Sigmoid colon (tissue), 7 donors: ENCODE results near the gene DTYMK. TPM values are rescaled to one million over a fixed set of nuclear protein-coding genes. Genes with fewer than 3 reads are reported as not detected.

Source experiments
- DNase-seq: peaks from one replicate; pipeline ENCODE4 v3.0.0-alpha.2; 2019
- H3K27ac ChIP-seq, 4 donors: fragments of 200-600 bp; sonication (generic); one replicate each; pipeline ENCODE4 v1.5.1; 2016 to 2019; ENCODE audit warnings: mild to moderate bottlenecking in 1 of 4
- H3K27me3 ChIP-seq, 3 donors: fragments of 200-600 bp; sonication (generic); one replicate each; pipeline ENCODE4 v1.5.1; 2019; ENCODE audit warnings: mild to moderate bottlenecking in 1 of 3
- H3K36me3 ChIP-seq, 4 donors: fragments of 200-600 bp; sonication (generic); one replicate each; pipeline ENCODE4 v1.5.1; 2016 to 2019
- H3K4me1 ChIP-seq, 4 donors: fragments of 200-600 bp; sonication (generic); one replicate each; pipeline ENCODE4 v1.5.1; 2017 to 2019
- H3K4me3 ChIP-seq, 4 donors: fragments of 200-600 bp; sonication (generic); one replicate each; pipeline ENCODE4 v1.5.1; 2017 to 2019; ENCODE audit warnings: mild to moderate bottlenecking in 2 of 4, moderate library complexity in 1 of 4
- H3K9me3 ChIP-seq, 4 donors: fragments of 200-600 bp in 3 of 4; sonication (generic) in 3 of 4; one replicate each; pipeline versions ENCODE4 v1.5.1 to v1.6.1; 2013 to 2019
- CTCF ChIP-seq, 4 experiments: fragments of 450-650 bp in 3 of 4; fragments of 200-600 bp in 1 of 4; IDR thresholded peaks; one replicate each; pipeline ENCODE4 v1.5.1; 2016 to 2019; ENCODE audit warnings: antibody characterized with exemption in 4 of 4, mild to moderate bottlenecking in 3 of 4, moderate library complexity in 2 of 4
- EP300 ChIP-seq, 4 donors: sonication (generic); formaldehyde crosslinking; IDR thresholded peaks; one replicate each; pipeline ENCODE4 v1.6.1; 2017; ENCODE audit warnings: antibody characterized with exemption in 4 of 4
- POLR2A ChIP-seq, 2 donors: fragments of 450-650 bp; IDR thresholded peaks; one replicate each; pipeline ENCODE4 v1.6.1; 2016; ENCODE audit warnings: antibody characterized with exemption in 2 of 2, mild to moderate bottlenecking in 2 of 2, moderate library complexity in 2 of 2
- POLR2AphosphoS5 ChIP-seq, 4 donors: sonication (generic); formaldehyde crosslinking; IDR thresholded peaks; one replicate each; pipeline ENCODE4 v1.6.1; 2017; ENCODE audit warnings: antibody characterized with exemption in 4 of 4
- WGBS, 2 donors: extraction: QIAGEN DNeasy Blood & Tissue Kit; methylation state at CpG; one replicate each; pipeline ENCODE4 v1.1.7; 2013; 5-methylcytosine and 5-hydroxymethylcytosine counted together
- intact Hi-C: fragments of 100-400 bp; cut with DNase I; formaldehyde crosslinking; loops from one replicate; pipeline ENCODE4 v1.15.1; 2023
- polyA plus RNA-seq, 3 donors: library from polyadenylated mRNA; stranded (reverse); fragments of 200-250 nt; gene quantifications; one replicate each; pipeline ENCODE4 v1.2.3, GENCODE V29; 2013
- total RNA-seq, 4 donors: library from RNA; depleted of rRNA; stranded (reverse); fragments of >200 nt; gene quantifications; one replicate each; pipeline ENCODE4 v1.1.0, GENCODE V29; 2016
- donor health status: healthy with polysubstance abuse.
- donor health status: Bipolar disorder and iron deficiency.
- donor health status: healthy.

The DTYMK gene
- total and polyA plus RNA-seq, 7 donors, result 7.4 to 53.0 (median 13.8) TPM

- intact Hi-C loops, result no loop called here
- TF ChIP-seq CTCF (IDR thresholded peaks at IDR 0.05) (peak in 1 of 4 experiments; percentile 16), EP300 (IDR thresholded peaks at IDR 0.05) (no peak)
- Histone ChIP-seq H3K27me3 (no peaks in the 10 kb centered on the region), H3K4me1 (no peaks in the 10 kb centered on the region), H3K36me3 (peaks cover 6 to 57% (median 21%) of the 10 kb centered on the region in 4 donors), H3K9me3 (no peaks in the 10 kb centered on the region), H3K27ac (no peak overlapping the region), H3K4me3 (no peak overlapping the region)
- WGBS, 2 donors, result 97 to 98% methylated on average over 41 of the region's 41 CpGs
- no peak for DNase-seq
Measured at GRCh38 chr2:241724259-241724974, 37.8 kb upstream of the DTYMK start.

GRCh38 chr2:241722896-241723454 lies 36.4 kb upstream of the DTYMK start:
- H3K9me3 ChIP-seq, result no peaks in the 10 kb centered on the region
- 96 to 98% methylated on average over 21 of the region's 21 CpGs for WGBS, 2 donors
- intact Hi-C loops, result no loop called here
- TF ChIP-seq EP300 (IDR thresholded peaks at IDR 0.05) (no peak), CTCF (IDR thresholded peaks at IDR 0.05) (no peak), POLR2AphosphoS5 (IDR thresholded peaks at IDR 0.05) (no peak), POLR2A (IDR thresholded peaks at IDR 0.05) (no peak)
- no peaks in the 10 kb centered on the region for H3K4me1 ChIP-seq
- no peak for DNase-seq
- no peak overlapping the region for H3K4me3 ChIP-seq
- no peak overlapping the region for H3K27ac ChIP-seq
- no peaks in the 10 kb centered on the region for H3K27me3 ChIP-seq
- peaks cover 10 to 69% (median 26%) of the 10 kb centered on the region in 4 donors for H3K36me3 ChIP-seq

GRCh38 chr2:241721852-241722251 lies 35.2 kb upstream of the DTYMK start:
- WGBS, 2 donors, result 93 to 98% methylated on average over 12 of the region's 12 CpGs
- H3K4me3 ChIP-seq, result no peak overlapping the region
- no peak for TF ChIP-seq CTCF (IDR thresholded peaks at IDR 0.05)
- intact Hi-C loops, result no loop called here
- no peaks in the 10 kb centered on the region for H3K4me1 ChIP-seq
- no peak for DNase-seq
- no peaks in the 10 kb centered on the region for H3K27me3 ChIP-seq
- H3K9me3 ChIP-seq, result no peaks in the 10 kb centered on the region
- H3K36me3 ChIP-seq, result peaks cover 10 to 78% (median 26%) of the 10 kb centered on the region in 4 donors
- no peak overlapping the region for H3K27ac ChIP-seq

- TF ChIP-seq POLR2AphosphoS5 (IDR thresholded peaks at IDR 0.05) (no peak), POLR2A (IDR thresholded peaks at IDR 0.05) (no peak), EP300 (IDR thresholded peaks at IDR 0.05) (no peak), CTCF (IDR thresholded peaks at IDR 0.05) (no peak)
- peaks cover 10 to 88% (median 26%) of the 10 kb centered on the region in 4 donors for H3K36me3 ChIP-seq
Measured at GRCh38 chr2:241720560-241720959, 33.9 kb upstream of the DTYMK start.

More at GRCh38 chr2:241720560-241720959, 33.9 kb upstream of the DTYMK start:
- Histone ChIP-seq H3K4me3 (no peak overlapping the region), H3K27me3 (no peaks in the 10 kb centered on the region), H3K9me3 (no peaks in the 10 kb centered on the region), H3K4me1 (no peaks in the 10 kb centered on the region), H3K27ac (no peak overlapping the region)
- no peak for DNase-seq
- intact Hi-C loops, result no loop called here
- WGBS, 2 donors, result 94 to 96% methylated on average over 15 of the region's 15 CpGs
